SJCRH30 (cell line): Measurements from ENCODE around the gene PDE10A. TPM values are rescaled to one million over a fixed set of nuclear protein-coding genes. Genes with fewer than 3 reads are reported as not detected.

Experiments
- DNase-seq, 2 experiments: peaks; one replicate each; pipeline ENCODE4 v3.0.0-alpha.2; 2015 to 2020
- H3K27ac ChIP-seq: fragments of 250-450 bp; sonication (Bioruptor Pico); 2 replicates; pipeline ENCODE4 v1.5.1; 2020; ENCODE audit warnings: mild to moderate bottlenecking, moderate library complexity
- H3K27me3 ChIP-seq: fragments of 250-450 bp; sonication (Bioruptor Pico); 2 replicates; pipeline ENCODE4 v1.5.1; 2020; ENCODE audit warnings: mild to moderate bottlenecking, moderate library complexity
- H3K36me3 ChIP-seq: fragments of 250-450 bp; sonication (Bioruptor Pico); 2 replicates; pipeline ENCODE4 v1.5.1; 2020; ENCODE audit warnings: mild to moderate bottlenecking, moderate library complexity
- H3K4me1 ChIP-seq: fragments of 250-450 bp; sonication (Bioruptor Pico); 2 replicates; pipeline ENCODE4 v1.5.1; 2020; ENCODE audit warnings: mild to moderate bottlenecking, moderate library complexity
- H3K4me3 ChIP-seq: fragments of 250-450 bp; sonication (Bioruptor Pico); 2 replicates; pipeline ENCODE4 v1.5.1; 2020; ENCODE audit warnings: mild to moderate bottlenecking, moderate library complexity
- H3K9me3 ChIP-seq: fragments of 250-450 bp; sonication (Bioruptor Pico); replicated peaks from 2 replicates; pipeline ENCODE4 v1.5.1; 2020; ENCODE audit warnings: mild to moderate bottlenecking, moderate library complexity
- total RNA-seq: library from RNA; depleted of rRNA; stranded (reverse); fragments of >200 nt; shearing (Covaris generic); gene quantifications from 2 replicates; pipeline ENCODE4 v1.2.3, GENCODE V29; 2014

PDE10A gene
- total RNA-seq, 1 experiment from 2014 or later = 14.5 TPM

- Histone ChIP-seq H3K36me3 (0 out of 2 replicates have a peak, but pooled peaks cover 2% of the 10 kb centered on the region), H3K27me3 (no peaks in the 10 kb centered on the region), H3K9me3 (no peaks in the 10 kb centered on the region), H3K27ac (no peak overlapping the region), H3K4me3 (no peak overlapping the region), H3K4me1 (no peaks in the 10 kb centered on the region)
- no peak for DNase-seq
These were observed 8.9 kb downstream of the PDE10A start for GRCh38 chr6:165654144-165654543.

- no peaks in the 10 kb centered on the region for H3K4me1 ChIP-seq
- no peak overlapping the region for H3K27ac ChIP-seq
- H3K4me3 ChIP-seq = no peak overlapping the region
- no peaks in the 10 kb centered on the region for H3K27me3 ChIP-seq
- no peak for DNase-seq
- 0 out of 2 replicates have a peak, but pooled peaks cover 2% of the 10 kb centered on the region for H3K36me3 ChIP-seq
- no peaks in the 10 kb centered on the region for H3K9me3 ChIP-seq
These were observed 9.4 kb downstream of the PDE10A start for GRCh38 chr6:165653607-165654006.

GRCh38 chr6:165653196-165653595, 9.8 kb downstream of the PDE10A start:
- Histone ChIP-seq H3K4me1 (no peaks in the 10 kb centered on the region), H3K36me3 (0 out of 2 replicates have a peak, but pooled peaks cover 2% of the 10 kb centered on the region), H3K9me3 (no peaks in the 10 kb centered on the region), H3K27me3 (no peaks in the 10 kb centered on the region), H3K27ac (no peak overlapping the region), H3K4me3 (no peak overlapping the region)
- DNase-seq = no peak

- Histone ChIP-seq H3K4me1 (no peaks in the 10 kb centered on the region), H3K27ac (no peak overlapping the region), H3K27me3 (no peaks in the 10 kb centered on the region), H3K36me3 (no peaks in the 10 kb centered on the region), H3K4me3 (no peak overlapping the region), H3K9me3 (no peaks in the 10 kb centered on the region)
- DNase-seq = no peak
These were observed 10.3 kb downstream of the PDE10A start for GRCh38 chr6:165652766-165653165.

- Histone ChIP-seq H3K4me3 (no peak overlapping the region), H3K36me3 (no peaks in the 10 kb centered on the region), H3K27me3 (no peaks in the 10 kb centered on the region), H3K9me3 (no peaks in the 10 kb centered on the region), H3K4me1 (no peaks in the 10 kb centered on the region), H3K27ac (no peak overlapping the region)
- no peak for DNase-seq
These were observed 13.6 kb downstream of the PDE10A start for GRCh38 chr6:165649166-165650137.

GRCh38 chr6:165647041-165647440, 16.0 kb downstream of the PDE10A start:
- Histone ChIP-seq H3K36me3 (no peaks in the 10 kb centered on the region), H3K9me3 (no peaks in the 10 kb centered on the region), H3K27ac (no peak overlapping the region), H3K27me3 (no peaks in the 10 kb centered on the region), H3K4me1 (no peaks in the 10 kb centered on the region), H3K4me3 (no peak overlapping the region)
- no peak for DNase-seq

GRCh38 chr6:165645919-165646318, 17.1 kb downstream of the PDE10A start:
- Histone ChIP-seq H3K4me1 (no peaks in the 10 kb centered on the region), H3K4me3 (no peak overlapping the region), H3K9me3 (no peaks in the 10 kb centered on the region), H3K27ac (no peak overlapping the region), H3K36me3 (no peaks in the 10 kb centered on the region), H3K27me3 (no peaks in the 10 kb centered on the region)
- no peak for DNase-seq

- H3K27me3 ChIP-seq = no peaks in the 10 kb centered on the region
- no peaks in the 10 kb centered on the region for H3K9me3 ChIP-seq
- H3K4me1 ChIP-seq = no peaks in the 10 kb centered on the region
- H3K36me3 ChIP-seq = no peaks in the 10 kb centered on the region
- no peak overlapping the region for H3K27ac ChIP-seq
- no peak for DNase-seq
- no peak overlapping the region for H3K4me3 ChIP-seq
These were observed 18.3 kb downstream of the PDE10A start for GRCh38 chr6:165644586-165645266.

GRCh38 chr6:165643015-165643414, 20.0 kb downstream of the PDE10A start:
- Histone ChIP-seq H3K9me3 (no peaks in the 10 kb centered on the region), H3K4me3 (no peak overlapping the region), H3K27ac (no peak overlapping the region), H3K4me1 (peaks cover 6% of the 10 kb centered on the region), H3K27me3 (no peaks in the 10 kb centered on the region), H3K36me3 (no peaks in the 10 kb centered on the region)
- DNase-seq = no peak

GRCh38 chr6:165641672-165642156, 21.3 kb downstream of the PDE10A start:
- DNase-seq = peak; percentile 31 to 54
- no peaks in the 10 kb centered on the region for H3K27me3 ChIP-seq
- no peak overlapping the region for H3K27ac ChIP-seq
- no peaks in the 10 kb centered on the region for H3K9me3 ChIP-seq
- H3K4me3 ChIP-seq = peak overlapping the region; percentile 30
- H3K36me3 ChIP-seq = no peaks in the 10 kb centered on the region
- peaks cover 19% of the 10 kb centered on the region for H3K4me1 ChIP-seq

GRCh38 chr6:165640806-165641205, 22.2 kb downstream of the PDE10A start:
- Histone ChIP-seq H3K27ac (no peak overlapping the region), H3K36me3 (no peaks in the 10 kb centered on the region), H3K4me3 (no peak overlapping the region), H3K9me3 (no peaks in the 10 kb centered on the region), H3K27me3 (no peaks in the 10 kb centered on the region), H3K4me1 (peaks cover 21% of the 10 kb centered on the region)
- DNase-seq = no peak

- Histone ChIP-seq H3K4me1 (peaks cover 35% of the 10 kb centered on the region), H3K27ac (no peak overlapping the region), H3K4me3 (no peak overlapping the region), H3K36me3 (no peaks in the 10 kb centered on the region), H3K9me3 (no peaks in the 10 kb centered on the region), H3K27me3 (no peaks in the 10 kb centered on the region)
- no peak for DNase-seq
These were observed 24.5 kb downstream of the PDE10A start for GRCh38 chr6:165638530-165638929.

- Histone ChIP-seq H3K27ac (peak overlapping the region; percentile 89), H3K9me3 (no peaks in the 10 kb centered on the region), H3K4me3 (no peak overlapping the region), H3K27me3 (no peaks in the 10 kb centered on the region), H3K4me1 (peaks cover 35% of the 10 kb centered on the region), H3K36me3 (no peaks in the 10 kb centered on the region)
- no peak for DNase-seq
These were observed 25.5 kb downstream of the PDE10A start for GRCh38 chr6:165637586-165637985.

- Histone ChIP-seq H3K27me3 (no peaks in the 10 kb centered on the region), H3K36me3 (no peaks in the 10 kb centered on the region), H3K4me3 (peak overlapping the region; percentile 37), H3K4me1 (peaks cover 35% of the 10 kb centered on the region), H3K9me3 (no peaks in the 10 kb centered on the region), H3K27ac (peak overlapping the region; percentile 89)
- peak; percentile 90 to 93 for DNase-seq
These were observed 26.5 kb downstream of the PDE10A start for GRCh38 chr6:165636402-165637048.

- Histone ChIP-seq H3K27ac (peak overlapping the region; percentile 89), H3K4me3 (peak overlapping the region; percentile 37), H3K4me1 (peaks cover 38% of the 10 kb centered on the region), H3K9me3 (no peaks in the 10 kb centered on the region), H3K27me3 (no peaks in the 10 kb centered on the region), H3K36me3 (no peaks in the 10 kb centered on the region)
- DNase-seq = peak; percentile 55 to 79
These were observed 27.1 kb downstream of the PDE10A start for GRCh38 chr6:165635965-165636364.
